GM04504 (cell line): ENCODE measurements around the gene PATJ.
"Not testable (repeated sequence)": the region's sequence is repeated elsewhere in the genome, so short reads cannot be mapped to it uniquely, and the experiment has no call there.

Source experiments
- DNase-seq: peaks from one replicate; pipeline ENCODE4 v3.0.0-alpha.2; 2012; ENCODE audit warnings: low read depth

Gene PATJ

DNA sequence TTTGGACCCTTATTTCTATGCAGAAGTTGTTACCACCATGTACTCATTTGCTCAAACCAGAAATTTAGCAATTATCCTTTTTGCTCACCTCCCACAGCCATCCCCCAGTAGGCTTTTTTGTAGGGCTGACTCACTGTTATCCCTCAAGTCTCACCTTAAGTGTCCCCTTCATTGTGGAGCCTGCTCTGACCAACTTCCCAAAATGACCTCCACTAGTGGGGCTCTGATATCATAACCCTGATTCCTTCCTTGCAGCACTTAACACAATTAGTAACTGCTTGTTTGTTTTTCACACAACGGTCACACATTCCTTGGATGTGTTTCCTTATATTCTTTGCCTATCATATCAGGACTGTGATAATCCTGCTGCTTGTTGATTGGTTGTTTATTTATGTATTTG lies 76.7 kb downstream of the PATJ start:
- no peak for DNase-seq

- DNase-seq = no peak
These were observed 77.1 kb downstream of the PATJ start for GRCh38 chr1:61819421-61819820.

- no peak for DNase-seq
These were observed 83.1 kb downstream of the PATJ start for GRCh38 chr1:61825393-61825792.

- DNase-seq = no peak
These were observed 86.5 kb downstream of the PATJ start for GRCh38 chr1:61828805-61829204.

- DNase-seq = no peak
These were observed 94.4 kb downstream of the PATJ start for GRCh38 chr1:61836649-61837048.

DNA sequence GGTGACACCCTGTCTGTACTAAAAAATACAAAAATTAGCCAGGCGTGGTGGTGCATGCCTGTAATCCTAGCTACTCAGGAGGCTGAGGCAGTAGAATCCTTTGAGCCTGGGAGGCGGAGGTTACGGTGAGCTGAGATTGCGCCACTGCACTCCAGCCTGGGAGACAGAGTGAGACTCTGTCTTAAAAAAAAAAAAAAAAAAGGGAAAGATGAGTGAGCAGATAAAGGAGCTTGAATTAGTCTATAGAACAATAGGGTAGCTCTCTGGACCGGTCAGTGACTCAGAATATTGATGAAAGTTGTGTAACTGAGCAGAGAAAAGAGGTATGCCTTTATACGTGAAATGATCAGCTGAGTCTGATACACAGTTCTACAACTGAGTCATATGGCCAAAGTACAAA lies 95.3 kb downstream of the PATJ start:
- DNase-seq = not testable (repeated sequence)

GRCh38 chr1:61839679-61840078 lies 97.4 kb downstream of the PATJ start:
- peak; percentile 24 for DNase-seq

GRCh38 chr1:61842036-61842435 lies 99.8 kb downstream of the PATJ start:
- DNase-seq = no peak

- DNase-seq = no peak
These were observed 100.7 kb downstream of the PATJ start for GRCh38 chr1:61842863-61843514.

GRCh38 chr1:61844006-61844405 lies 101.7 kb downstream of the PATJ start:
- DNase-seq = no peak

DNA sequence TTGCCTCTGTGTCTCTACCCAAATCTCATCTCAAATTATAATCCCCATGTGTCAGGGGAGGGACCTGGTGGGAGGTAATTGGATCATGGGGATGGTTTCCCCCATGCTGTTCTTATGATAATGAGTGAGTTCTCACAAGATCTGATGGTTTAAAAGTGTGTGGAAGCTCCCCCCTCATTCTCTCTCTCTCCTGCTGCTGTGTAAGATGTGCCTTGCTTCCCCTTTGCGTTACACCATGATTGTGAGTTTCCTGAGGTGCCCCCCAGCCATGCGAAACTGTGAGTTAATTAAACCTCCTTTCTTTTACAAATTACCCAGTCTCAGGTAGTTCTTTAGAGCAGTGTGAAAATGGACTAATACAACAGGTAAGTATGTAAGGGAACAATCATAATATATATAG lies 102.4 kb downstream of the PATJ start:
- not testable (repeated sequence) for DNase-seq

- DNase-seq = no peak
These were observed 109.0 kb downstream of the PATJ start for GRCh38 chr1:61851235-61851634.

- peak; percentile 46 for DNase-seq
These were observed 109.8 kb downstream of the PATJ start for GRCh38 chr1:61851849-61852669.

- no peak for DNase-seq
These were observed 110.4 kb downstream of the PATJ start for GRCh38 chr1:61852670-61853015.

- DNase-seq = no peak
These were observed 111.3 kb downstream of the PATJ start for GRCh38 chr1:61853583-61853982.

DNA sequence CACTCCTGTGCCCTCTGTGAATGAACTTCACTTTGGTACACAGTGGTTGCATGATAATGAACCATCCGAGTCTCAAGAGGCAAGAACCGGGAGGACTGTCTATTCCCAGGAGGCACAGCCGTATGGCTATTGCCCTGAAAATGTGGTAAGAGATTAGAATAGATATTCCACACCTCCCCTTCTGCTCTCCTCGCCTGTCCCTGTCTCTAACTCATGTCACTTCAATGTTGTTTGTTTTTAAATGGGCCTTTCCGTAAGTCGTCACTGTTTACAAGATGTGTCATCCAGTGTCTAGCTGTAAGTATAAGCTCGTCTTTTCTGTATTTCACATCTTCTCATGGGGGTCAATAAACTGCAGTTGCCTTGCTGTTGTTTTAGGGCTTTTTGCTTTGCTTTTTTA lies 122.2 kb downstream of the PATJ start:
- DNase-seq = no peak

DNA sequence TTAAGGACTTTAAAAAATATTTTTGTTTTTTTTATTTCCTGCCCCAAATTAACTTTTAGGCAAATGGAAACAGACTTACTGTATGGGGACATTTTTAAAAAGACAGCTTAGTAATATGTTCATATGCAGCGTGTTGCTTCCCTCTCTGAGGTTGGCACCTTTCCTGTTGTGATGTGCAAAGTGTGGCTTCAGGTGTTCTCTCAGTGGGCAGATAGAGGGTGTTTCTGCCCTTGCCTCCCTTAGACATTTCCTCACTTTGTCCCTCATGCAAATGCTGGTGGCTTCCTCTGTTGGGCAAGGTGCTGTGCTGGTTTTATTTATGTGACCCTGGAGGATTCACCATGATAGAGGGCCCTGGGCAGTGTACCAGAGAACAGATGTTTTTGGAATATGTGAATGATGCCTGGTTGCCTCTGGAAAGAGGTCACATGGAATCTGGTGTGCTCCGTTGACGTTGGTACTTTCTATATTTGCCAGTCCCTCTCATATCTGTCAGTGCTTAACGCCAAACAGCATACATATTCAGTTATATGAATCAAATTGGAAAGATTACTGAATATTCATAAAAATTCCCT lies 123.5 kb downstream of the PATJ start:
- no peak for DNase-seq

GRCh38 chr1:61869691-61870109 lies 127.4 kb downstream of the PATJ start:
- DNase-seq = no peak

DNA sequence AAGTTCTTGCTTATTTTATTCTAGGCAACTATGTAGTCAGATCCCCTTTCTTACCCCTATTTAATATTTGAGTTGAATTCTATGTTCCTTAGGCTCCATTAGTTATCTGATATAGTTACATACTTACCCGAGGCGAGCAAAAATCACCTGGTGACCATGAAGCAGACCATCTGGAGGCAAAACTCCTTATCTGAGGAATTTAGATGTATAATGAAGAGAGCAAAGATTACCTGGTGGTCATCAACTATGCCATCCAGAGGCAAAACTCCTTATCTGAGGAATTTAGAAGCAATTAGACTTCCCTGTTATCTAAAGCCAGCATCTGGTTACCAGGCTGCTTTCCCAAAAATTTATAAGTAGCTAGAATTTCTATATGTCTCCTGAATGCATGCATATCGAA lies 129.9 kb downstream of the PATJ start:
- no peak for DNase-seq

GRCh38 chr1:61873581-61873980 lies 131.3 kb downstream of the PATJ start:
- DNase-seq = no peak

DNA sequence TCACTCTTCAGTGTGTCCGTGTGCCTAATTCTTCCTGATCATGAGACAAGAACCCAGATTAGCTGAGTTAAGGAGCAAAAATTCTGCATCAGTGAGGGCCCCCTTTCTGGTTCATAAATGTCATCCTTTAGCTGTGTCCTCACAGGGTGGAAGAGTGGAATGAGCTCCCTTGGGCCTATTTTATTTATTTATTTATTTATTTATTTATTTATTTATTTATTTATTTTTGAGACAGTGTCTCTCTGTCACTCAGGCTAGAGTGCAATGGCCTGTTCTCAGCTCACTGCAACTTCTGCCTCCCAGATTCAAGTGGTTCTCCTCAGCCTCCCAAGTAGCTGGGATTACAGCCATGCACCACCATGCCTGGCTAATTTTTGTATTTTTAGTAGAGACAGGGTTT lies 131.7 kb downstream of the PATJ start:
- DNase-seq = no peak

DNA sequence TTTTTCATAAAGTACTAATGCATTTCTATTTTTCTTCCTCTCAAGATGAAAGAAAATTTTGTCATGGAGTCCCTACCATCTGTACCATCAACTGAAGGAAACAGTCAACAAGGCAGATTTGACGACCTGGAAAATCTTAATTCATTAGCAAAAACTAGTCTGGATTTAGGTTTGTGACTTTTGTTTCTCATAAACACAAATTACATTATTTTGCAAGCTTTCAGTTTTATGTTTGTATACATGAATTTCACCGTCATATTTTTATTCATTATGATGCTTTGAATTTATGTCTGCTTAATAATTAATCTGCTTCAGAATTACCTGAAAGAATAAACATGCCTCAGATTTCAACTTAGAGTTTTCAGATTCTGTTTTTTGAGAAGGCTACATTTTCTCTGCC lies 132.9 kb downstream of the PATJ start:
- DNase-seq = no peak

- DNase-seq = not testable (repeated sequence)
These were observed 137.7 kb downstream of the PATJ start for GRCh38 chr1:61879887-61880474.
